ENCODE measurements around the gene CSF1.

DNA sequence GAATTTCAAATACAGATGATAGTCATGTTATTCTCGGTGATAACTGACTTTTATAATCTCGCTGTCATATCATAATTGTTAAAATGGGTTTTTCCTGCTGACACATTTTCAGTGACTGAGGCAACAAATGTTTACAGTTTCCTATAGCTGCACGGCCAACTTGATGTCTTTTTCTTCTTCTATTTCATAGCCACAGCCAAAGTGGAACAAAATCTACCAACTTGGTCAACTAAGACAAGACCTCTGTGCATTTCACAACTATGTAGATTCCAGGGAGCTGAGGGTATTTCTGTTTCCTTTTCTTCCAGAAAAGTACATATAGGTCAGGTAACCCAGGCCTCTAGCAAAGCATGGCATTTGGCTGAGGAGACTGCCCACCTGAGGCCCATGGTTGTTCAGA is 63.5 kb downstream of the CSF1 start:
- TF ChIP-seq, protein P1, sequence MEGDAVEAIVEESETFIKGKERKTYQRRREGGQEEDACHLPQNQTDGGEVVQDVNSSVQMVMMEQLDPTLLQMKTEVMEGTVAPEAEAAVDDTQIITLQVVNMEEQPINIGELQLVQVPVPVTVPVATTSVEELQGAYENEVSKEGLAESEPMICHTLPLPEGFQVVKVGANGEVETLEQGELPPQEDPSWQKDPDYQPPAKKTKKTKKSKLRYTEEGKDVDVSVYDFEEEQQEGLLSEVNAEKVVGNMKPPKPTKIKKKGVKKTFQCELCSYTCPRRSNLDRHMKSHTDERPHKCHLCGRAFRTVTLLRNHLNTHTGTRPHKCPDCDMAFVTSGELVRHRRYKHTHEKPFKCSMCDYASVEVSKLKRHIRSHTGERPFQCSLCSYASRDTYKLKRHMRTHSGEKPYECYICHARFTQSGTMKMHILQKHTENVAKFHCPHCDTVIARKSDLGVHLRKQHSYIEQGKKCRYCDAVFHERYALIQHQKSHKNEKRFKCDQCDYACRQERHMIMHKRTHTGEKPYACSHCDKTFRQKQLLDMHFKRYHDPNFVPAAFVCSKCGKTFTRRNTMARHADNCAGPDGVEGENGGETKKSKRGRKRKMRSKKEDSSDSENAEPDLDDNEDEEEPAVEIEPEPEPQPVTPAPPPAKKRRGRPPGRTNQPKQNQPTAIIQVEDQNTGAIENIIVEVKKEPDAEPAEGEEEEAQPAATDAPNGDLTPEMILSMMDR (IDR thresholded peaks at IDR 0.05; ENCODE audit: low read depth, low read length): no peak
- no peak for TF ChIP-seq EZH2phosphoT487 (IDR thresholded peaks at IDR 0.05; ENCODE audit: low read depth)
